GM12878 (cell line): ENCODE measurements around the gene FBLN1. TPM values are rescaled to one million over a fixed set of nuclear protein-coding genes. Genes with fewer than 3 reads are reported as not detected.

ENCODE experiments used
- ATAC-seq: fragments of 200-7000 bp; cut with Tn5 transposase; 3 replicates; pipeline ENCODE4 v1.9.1; 2020; ENCODE audit warnings: mild to moderate bottlenecking, moderate library complexity
- BruUV-seq: library from RNA; stranded (reverse); fragments of 400-500 nt; replicated peaks from 2 replicates; lab custom pipeline; 2021; lab: Mats Ljungman, UMichigan
- CTCF ChIA-PET: fragments of 300-600 bp; sonication (Branson Sonifier 250); formaldehyde crosslinking; extraction: SDS; loops from one replicate; lab custom pipeline; 2021; ENCODE audit warnings: inconsistent platforms; lab: Yijun Ruan, JAX
- POLR2A ChIA-PET: fragments of 350-600 bp; formaldehyde crosslinking; extraction: SDS; loops from one replicate; lab custom pipeline; 2021; ENCODE audit warnings: inconsistent platforms; lab: Charles Lee
- RAD21 ChIA-PET: fragments of 300-600 bp; sonication (Branson Sonifier 250); formaldehyde crosslinking; loops from one replicate; lab custom pipeline; 2023; ENCODE audit warnings: antibody characterized with exemption; ENCODE audit not compliant: unreplicated experiment; lab: Charles Lee
- SMC1A ChIA-PET: fragments of 300-600 bp; sonication (Branson Sonifier 250); formaldehyde crosslinking; loops from one replicate; lab custom pipeline; 2023; ENCODE audit not compliant: unreplicated experiment, uncharacterized antibody; lab: Charles Lee
- DNase-seq: peaks from one replicate; pipeline ENCODE4 v3.0.0-alpha.2; 2011; ENCODE audit warnings: low read depth, low spot score
- FAIRE-seq: peaks from 3 replicates; lab custom pipeline; 2011; peaks lifted over from hg19 to GRCh38; lab: Jason Lieb, UNC
- H2AFZ ChIP-seq: 2 replicates; pipeline ENCODE4 v1.6.0; 2011; ENCODE audit warnings: low read depth, low read length, control low read depth; ENCODE audit not compliant: control insufficient read depth
- H3K27ac ChIP-seq: 2 replicates; pipeline ENCODE4 v1.5.1; 2011; ENCODE audit warnings: control low read depth; ENCODE audit not compliant: control insufficient read depth, insufficient read depth
- H3K27me3 ChIP-seq, 2 experiments: replicated peaks in 1 of 2; 2 replicates each; pipeline versions ENCODE4 v1.6.0 to v1.6.1; 2011; ENCODE audit warnings: low read length in 1 of 2; ENCODE audit not compliant: control insufficient read depth in 2 of 2, insufficient read depth in 2 of 2
- H3K36me3 ChIP-seq, 2 experiments: 2 replicates each; pipeline ENCODE4 v1.5.1; 2011; ENCODE audit warnings: low read length in 1 of 2; ENCODE audit not compliant: control insufficient read depth in 2 of 2, insufficient read depth in 2 of 2
- H3K4me1 ChIP-seq: 2 replicates; pipeline ENCODE4 v1.6.1; 2011; ENCODE audit warnings: mild to moderate bottlenecking, low read length, moderate library complexity, mixed read lengths; ENCODE audit not compliant: control insufficient read depth, insufficient read depth
- H3K4me2 ChIP-seq: 2 replicates; pipeline ENCODE4 v1.6.0; 2011; ENCODE audit warnings: control low read depth; ENCODE audit not compliant: control insufficient read depth, insufficient read depth
- H3K4me3 ChIP-seq: fragments of 200-600 bp; sonication (generic); 2 replicates; pipeline ENCODE4 v1.5.1; 2016
- H3K79me2 ChIP-seq: 2 replicates; pipeline ENCODE4 v1.6.0; 2011; ENCODE audit warnings: low read length; ENCODE audit not compliant: control insufficient read depth, insufficient read depth
- H3K9ac ChIP-seq: 2 replicates; pipeline ENCODE4 v1.8.0; 2011; ENCODE audit warnings: low read length, control low read depth, mixed read lengths; ENCODE audit not compliant: control insufficient read depth, insufficient read depth
- H3K9me3 ChIP-seq: replicated peaks from 3 replicates; pipeline ENCODE4 v1.5.1; 2011; ENCODE audit warnings: mild to moderate bottlenecking, low read length; ENCODE audit not compliant: control insufficient read depth, insufficient read depth
- H4K20me1 ChIP-seq: 2 replicates; pipeline ENCODE4 v1.6.0; 2011; ENCODE audit not compliant: control insufficient read depth, insufficient read depth
- ATF7 ChIP-seq: fragments of 450-650 bp; IDR thresholded peaks from 2 replicates; pipeline ENCODE4 v1.6.1; 2016; ENCODE audit warnings: low read depth, mild to moderate bottlenecking
- FOXK2 ChIP-seq: fragments of 450-650 bp; IDR thresholded peaks from 2 replicates; pipeline ENCODE4 v1.6.1; 2017; ENCODE audit warnings: mild to moderate bottlenecking, moderate library complexity
- FOXM1 ChIP-seq: IDR thresholded peaks from 2 replicates; pipeline ENCODE4 v1.6.1; 2012; ENCODE audit warnings: low read depth, mild to moderate bottlenecking, inconsistent platforms, low read length, moderate library complexity
- KLF5 ChIP-seq: fragments of 450-650 bp; IDR thresholded peaks from 2 replicates; pipeline ENCODE4 v1.6.1; 2014; ENCODE audit warnings: mild to moderate bottlenecking; ENCODE audit not compliant: partially characterized antibody
- MYB ChIP-seq: fragments of 150-350 bp; IDR thresholded peaks from 2 replicates; pipeline ENCODE4 v1.6.1; 2014; ENCODE audit warnings: mild to moderate bottlenecking, low read depth, low read length, borderline replicate concordance
- SP1 ChIP-seq: IDR thresholded peaks from one replicate; pipeline ENCODE4 v1.6.1; 2011; ENCODE audit warnings: low read depth, low read length
- SUZ12 ChIP-seq: fragments of 200-600 bp; sonication (generic); IDR thresholded peaks from one replicate; pipeline ENCODE4 v1.6.1; 2018; ENCODE audit warnings: antibody characterized with exemption, mild to moderate bottlenecking; ENCODE audit not compliant: unreplicated experiment
- TBL1XR1 ChIP-seq: IDR thresholded peaks from 2 replicates; pipeline ENCODE4 v1.6.1; 2012; ENCODE audit warnings: low read depth, low read length, improper control_type of control experiment
- WGBS: methylation state at CpG from one replicate; pipeline ENCODE4 v1.1.6; 2016; ENCODE audit warnings: low lambda C conversion rate; ENCODE audit not compliant: insufficient replicate concordance, insufficient coverage; ENCODE audit errors: missing lambda C conversion rate; 5-methylcytosine and 5-hydroxymethylcytosine counted together
- in situ Hi-C: fragments of 300-500 bp; cut with MboI; formaldehyde crosslinking; loops from 9 replicates; pipeline ENCODE4 v1.14.3; 2018; ENCODE audit warnings: mixed read lengths
- intact Hi-C: fragments of 100-400 bp; cut with micrococcal nuclease; formaldehyde crosslinking; loops from one replicate; pipeline ENCODE4 v1.14.2; 2022; ENCODE audit not compliant: unreplicated experiment
- polyA plus RNA-seq, 11 experiments: library from polyadenylated mRNA; depleted of rRNA in 4 of 11; unstranded in 6 of 11; stranded (reverse) in 5 of 11; fragments of >200 nt; fragmentation: Nextera tagmentation in 4 of 11; fragmentation: Illumina TruSeq in 1 of 11; extraction: Ambion mirVana in 4 of 11; extraction: Trizol in 1 of 11; gene quantifications; 1 replicate in 1 of 11; 2 replicates in 10 of 11; pipeline versions ENCODE4 v1.2.1 to v1.2.3, GENCODE V29; 2011 to 2016; ENCODE audit warnings: inconsistent platforms in 2 of 11, missing spikeins in 2 of 11, low read depth in 1 of 11
- total RNA-seq, 4 experiments: library from RNA; depleted of rRNA in 3 of 4; stranded (reverse); fragments of >200 nt in 3 of 4; fragmentation: Illumina TruSeq in 1 of 4; extraction: Trizol in 1 of 4; gene quantifications; 2 replicates each; pipeline versions ENCODE4 v1.2.1 to v1.2.3, GENCODE V29; 2013 to 2021
- TF ChIP-seq, protein P1 (sequence below): IDR thresholded peaks from 2 replicates; pipeline ENCODE4 v1.6.1; 2012; ENCODE audit warnings: low read depth, low read length, improper control_type of control experiment

The FBLN1 gene
- total and polyA plus RNA-seq, 10 of the 15 experiments (the other 5 are each of a cell fraction or from before 2014, with no cell fraction given) = 0.20 to 0.51 TPM; not detected in 8

DNA sequence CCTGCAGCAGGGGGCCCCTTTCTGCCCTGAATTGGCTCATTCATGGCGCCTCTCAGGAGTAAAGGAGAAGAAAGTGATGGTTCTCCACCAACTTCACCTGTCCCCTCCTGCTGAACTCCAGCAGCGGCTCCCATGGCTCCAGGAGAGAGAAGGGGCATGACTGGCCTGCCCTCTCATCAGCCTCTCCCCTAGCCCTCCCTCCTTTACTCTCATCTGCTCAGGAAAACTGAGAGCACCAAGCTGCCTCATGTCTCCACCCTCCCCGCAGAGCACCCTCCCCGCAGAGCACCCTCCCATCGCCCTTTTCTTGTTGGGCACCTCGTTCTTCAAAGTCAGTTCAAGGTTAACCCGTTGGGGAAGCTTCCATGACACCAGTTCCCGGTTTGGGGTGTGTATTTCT is 86.9 kb downstream of the FBLN1 start:
- Histone ChIP-seq H3K36me3 (no peaks in the 10 kb centered on the region), H3K79me2 (no peaks in the 10 kb centered on the region), H3K4me2 (no peak overlapping the region), H3K9ac (no peak overlapping the region), H4K20me1 (no peaks in the 10 kb centered on the region), H3K27me3 (no peaks in the 10 kb centered on the region; a peak in 2 of 4 replicates), H3K4me1 (no peaks in the 10 kb centered on the region), H2AFZ (no peak overlapping the region), H3K4me3 (no peak overlapping the region), H3K27ac (no peak overlapping the region), H3K9me3 (no peaks in the 10 kb centered on the region)
- ATAC-seq = no peak
- POLR2A ChIA-PET = no interaction called here
- in situ Hi-C loops = no loop called here
- FAIRE-seq = no peak
- CTCF ChIA-PET = no interaction called here
- 14% methylated on average over 6 of the region's 8 CpGs for WGBS
- SMC1A ChIA-PET = no interaction called here
- no TSS peak for BruUV-seq
- intact Hi-C loops = no loop called here
- TF ChIP-seq ATF7 (no peak), SP1 (no peak), FOXM1 (no peak), MYB (no peak), TBL1XR1 (no peak), FOXK2 (no peak), KLF5 (no peak), SUZ12 (no peak)
- TF ChIP-seq, protein P1, sequence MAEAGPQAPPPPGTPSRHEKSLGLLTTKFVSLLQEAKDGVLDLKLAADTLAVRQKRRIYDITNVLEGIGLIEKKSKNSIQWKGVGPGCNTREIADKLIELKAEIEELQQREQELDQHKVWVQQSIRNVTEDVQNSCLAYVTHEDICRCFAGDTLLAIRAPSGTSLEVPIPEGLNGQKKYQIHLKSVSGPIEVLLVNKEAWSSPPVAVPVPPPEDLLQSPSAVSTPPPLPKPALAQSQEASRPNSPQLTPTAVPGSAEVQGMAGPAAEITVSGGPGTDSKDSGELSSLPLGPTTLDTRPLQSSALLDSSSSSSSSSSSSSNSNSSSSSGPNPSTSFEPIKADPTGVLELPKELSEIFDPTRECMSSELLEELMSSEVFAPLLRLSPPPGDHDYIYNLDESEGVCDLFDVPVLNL = no peak
- RAD21 ChIA-PET = no interaction called here
- no peak for DNase-seq
